Kidney (tissue), 14 donors: ENCODE results near the gene USP6NL. TPM values are rescaled to one million over a fixed set of nuclear protein-coding genes. Genes with fewer than 3 reads are reported as not detected.

ENCODE experiments used
- DNase-seq, 5 donors: peaks; one replicate each; pipeline ENCODE4 v3.0.0-alpha.2; 2013 to 2020
- FAIRE-seq: peaks from 2 replicates; lab custom pipeline; 2012; peaks lifted over from hg19 to GRCh38; lab: Jason Lieb, UNC
- H3K27ac ChIP-seq, 2 donors: one replicate each; pipeline ENCODE4 v1.7.0; 2013; ENCODE audit warnings: low read depth in 2 of 2, low read length in 2 of 2, inconsistent platforms in 1 of 2
- H3K27me3 ChIP-seq: one replicate; pipeline ENCODE4 v1.7.1; 2013; ENCODE audit warnings: low read length, inconsistent platforms; ENCODE audit not compliant: control insufficient read depth, insufficient read depth
- H3K36me3 ChIP-seq, 3 donors: one replicate each; pipeline versions ENCODE4 v1.7.0 to v1.7.1; 2013; ENCODE audit warnings: low read length in 3 of 3, control low read depth in 1 of 3, inconsistent platforms in 1 of 3; ENCODE audit not compliant: insufficient read depth in 3 of 3, control insufficient read depth in 2 of 3
- H3K4me1 ChIP-seq, 3 donors: one replicate each; pipeline versions ENCODE4 v1.7.0 to v1.7.1; 2013; ENCODE audit warnings: low read length in 3 of 3, inconsistent platforms in 1 of 3, low read depth in 1 of 3; ENCODE audit not compliant: control insufficient read depth in 2 of 3, insufficient read depth in 2 of 3
- H3K4me3 ChIP-seq, 3 donors: one replicate each; pipeline versions ENCODE4 v1.7.0 to v1.8.1; 2013; ENCODE audit warnings: low read length in 3 of 3, control low read depth in 1 of 3, inconsistent platforms in 1 of 3
- H3K9ac ChIP-seq, 3 donors: one replicate each; pipeline versions ENCODE4 v1.7.0 to v1.7.1; 2013; ENCODE audit warnings: low read length in 3 of 3, control low read depth in 1 of 3, inconsistent platforms in 1 of 3
- H3K9me3 ChIP-seq, 3 donors: one replicate each; pipeline versions ENCODE4 v1.7.0 to v1.7.1; 2013; ENCODE audit warnings: low read length in 3 of 3, control low read depth in 1 of 3, inconsistent platforms in 1 of 3; ENCODE audit not compliant: control insufficient read depth in 2 of 3, insufficient read depth in 1 of 3
- CTCF ChIP-seq: IDR thresholded peaks from 3 replicates; pipeline ENCODE4 v1.5.1; 2012; ENCODE audit warnings: mild to moderate bottlenecking, moderate library complexity, borderline replicate concordance; ENCODE audit not compliant: insufficient read depth; ENCODE audit errors: extremely low read depth
- intact Hi-C: fragments of 100-400 bp; cut with DNase I; formaldehyde crosslinking; loops from one replicate; pipeline ENCODE4 v1.11.1; 2022
- polyA plus RNA-seq: library from polyadenylated mRNA; stranded (reverse); fragments of 350-450 nt; fragmentation: Illumina TruSeq; extraction: RNeasy Lipid Tissue Mini Kit (QIAGEN cat#74804); gene quantifications from one replicate; pipeline ENCODE4 v1.2.3, GENCODE V29; 2014; ENCODE audit warnings: low read depth, low replicate concordance; ENCODE audit not compliant: insufficient read depth
- total RNA-seq: library from RNA; stranded (reverse); fragmentation: NEBNext Ultra II Directional; extraction: Animal tissue kit (Norgen Biotek cat#: 25700); gene quantifications from one replicate; pipeline ENCODE4 v1.2.1, GENCODE V29; 2021
- donor health status: control.
- donor health status: control.
- donor health status: control.
- donor health status: control.
- donor health status: control.
- donor health status: DM: yes; HTN: yes; CAD: no.
- donor health status: Normal renal cell carcinoma (clear cell type).

The USP6NL gene
- total and polyA plus RNA-seq, 2 donors from 2014 or later: 4.5 to 17.7 TPM

GRCh38 chr10:11448545-11449244 lies 162.8 kb downstream of the USP6NL start:
- Histone ChIP-seq H3K4me3 (no peak overlapping the region), H3K4me1 (no peaks in the 10 kb centered on the region), H3K27me3 (no peaks in the 10 kb centered on the region), H3K36me3 (no peaks in the 10 kb centered on the region), H3K9me3 (no peaks in the 10 kb centered on the region), H3K9ac (no peak overlapping the region), H3K27ac (no peak overlapping the region)
- DNase-seq: no peak
- no peak for FAIRE-seq
- intact Hi-C loops: no loop called here
- no peak for TF ChIP-seq CTCF

GRCh38 chr10:11448190-11448544 lies 163.3 kb downstream of the USP6NL start:
- FAIRE-seq (no peak), DNase-seq (no peak)
- no peak overlapping the region for H3K27ac ChIP-seq
- no peak overlapping the region for H3K9ac ChIP-seq
- no peak overlapping the region for H3K4me3 ChIP-seq
- H3K4me1 ChIP-seq: no peaks in the 10 kb centered on the region
- no peaks in the 10 kb centered on the region for H3K9me3 ChIP-seq
- TF ChIP-seq CTCF: no peak
- intact Hi-C loops: no loop called here
- no peaks in the 10 kb centered on the region for H3K36me3 ChIP-seq
- H3K27me3 ChIP-seq: no peaks in the 10 kb centered on the region

- H3K36me3 ChIP-seq: no peaks in the 10 kb centered on the region
- no peak for TF ChIP-seq CTCF
- no peaks in the 10 kb centered on the region for H3K27me3 ChIP-seq
- H3K4me1 ChIP-seq: no peaks in the 10 kb centered on the region
- no peaks in the 10 kb centered on the region for H3K9me3 ChIP-seq
- intact Hi-C loops: no loop called here
- H3K27ac ChIP-seq: no peak overlapping the region
- H3K9ac ChIP-seq: no peak overlapping the region
- DNase-seq (no peak), FAIRE-seq (no peak)
- no peak overlapping the region for H3K4me3 ChIP-seq
Measured at GRCh38 chr10:11447586-11447985, 163.9 kb downstream of the USP6NL start.

GRCh38 chr10:11446864-11447263 lies 164.6 kb downstream of the USP6NL start:
- no peaks in the 10 kb centered on the region for H3K9me3 ChIP-seq
- no peak for FAIRE-seq

More at GRCh38 chr10:11446864-11447263, 164.6 kb downstream of the USP6NL start:
- DNase-seq: no peak
- Histone ChIP-seq H3K4me3 (no peak overlapping the region), H3K27ac (no peak overlapping the region), H3K36me3 (no peaks in the 10 kb centered on the region), H3K9ac (no peak overlapping the region), H3K4me1 (no peaks in the 10 kb centered on the region), H3K27me3 (no peaks in the 10 kb centered on the region)
- intact Hi-C loops: no loop called here
- TF ChIP-seq CTCF: no peak
